C4-2B (cell line): Measurements from ENCODE around the gene PIGT.

ENCODE experiments used
- ZFX ChIP-seq: fragments of 450-650 bp; IDR thresholded peaks from 2 replicates; pipeline ENCODE4 v1.6.1; 2017
- TF ChIP-seq, protein P1 (sequence below): fragments of 450-650 bp; conservative IDR thresholded peaks from 2 replicates; pipeline ENCODE4 v1.5.1; 2017; ENCODE audit warnings: mild to moderate bottlenecking

DNA sequence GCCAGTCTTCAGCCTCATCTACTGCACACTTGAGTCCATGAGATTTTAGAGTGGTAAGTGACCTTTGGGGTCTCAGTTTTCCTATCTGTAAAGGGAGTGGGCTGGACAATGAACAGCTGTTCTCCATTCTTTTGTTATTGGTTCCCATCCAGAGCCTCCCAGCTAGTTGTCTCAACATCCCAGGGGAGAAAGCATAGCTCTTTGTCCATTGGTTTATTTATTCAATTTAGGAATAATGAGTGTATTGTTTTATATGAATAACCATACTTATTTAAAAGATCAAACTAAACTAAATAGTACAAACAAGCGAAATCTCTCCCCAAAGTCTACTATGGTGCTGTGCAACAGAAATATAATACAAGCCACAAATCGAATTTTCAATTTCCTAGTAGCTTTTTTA is 13.7 kb downstream of the PIGT start:
- no peak for TF ChIP-seq ZFX
- TF ChIP-seq, protein P1, sequence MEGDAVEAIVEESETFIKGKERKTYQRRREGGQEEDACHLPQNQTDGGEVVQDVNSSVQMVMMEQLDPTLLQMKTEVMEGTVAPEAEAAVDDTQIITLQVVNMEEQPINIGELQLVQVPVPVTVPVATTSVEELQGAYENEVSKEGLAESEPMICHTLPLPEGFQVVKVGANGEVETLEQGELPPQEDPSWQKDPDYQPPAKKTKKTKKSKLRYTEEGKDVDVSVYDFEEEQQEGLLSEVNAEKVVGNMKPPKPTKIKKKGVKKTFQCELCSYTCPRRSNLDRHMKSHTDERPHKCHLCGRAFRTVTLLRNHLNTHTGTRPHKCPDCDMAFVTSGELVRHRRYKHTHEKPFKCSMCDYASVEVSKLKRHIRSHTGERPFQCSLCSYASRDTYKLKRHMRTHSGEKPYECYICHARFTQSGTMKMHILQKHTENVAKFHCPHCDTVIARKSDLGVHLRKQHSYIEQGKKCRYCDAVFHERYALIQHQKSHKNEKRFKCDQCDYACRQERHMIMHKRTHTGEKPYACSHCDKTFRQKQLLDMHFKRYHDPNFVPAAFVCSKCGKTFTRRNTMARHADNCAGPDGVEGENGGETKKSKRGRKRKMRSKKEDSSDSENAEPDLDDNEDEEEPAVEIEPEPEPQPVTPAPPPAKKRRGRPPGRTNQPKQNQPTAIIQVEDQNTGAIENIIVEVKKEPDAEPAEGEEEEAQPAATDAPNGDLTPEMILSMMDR = no peak
